ENCODE measurements around the gene CCNB2. TPM values are rescaled to one million over a fixed set of nuclear protein-coding genes. Genes with fewer than 3 reads are reported as not detected.
"Not testable (repeated sequence)": the region's sequence is repeated elsewhere in the genome, so short reads cannot be mapped to it uniquely, and the experiment has no call there.

CCNB2 gene
- 70.5 and 75.7 TPM in 2 replicates for total RNA-seq

DNA sequence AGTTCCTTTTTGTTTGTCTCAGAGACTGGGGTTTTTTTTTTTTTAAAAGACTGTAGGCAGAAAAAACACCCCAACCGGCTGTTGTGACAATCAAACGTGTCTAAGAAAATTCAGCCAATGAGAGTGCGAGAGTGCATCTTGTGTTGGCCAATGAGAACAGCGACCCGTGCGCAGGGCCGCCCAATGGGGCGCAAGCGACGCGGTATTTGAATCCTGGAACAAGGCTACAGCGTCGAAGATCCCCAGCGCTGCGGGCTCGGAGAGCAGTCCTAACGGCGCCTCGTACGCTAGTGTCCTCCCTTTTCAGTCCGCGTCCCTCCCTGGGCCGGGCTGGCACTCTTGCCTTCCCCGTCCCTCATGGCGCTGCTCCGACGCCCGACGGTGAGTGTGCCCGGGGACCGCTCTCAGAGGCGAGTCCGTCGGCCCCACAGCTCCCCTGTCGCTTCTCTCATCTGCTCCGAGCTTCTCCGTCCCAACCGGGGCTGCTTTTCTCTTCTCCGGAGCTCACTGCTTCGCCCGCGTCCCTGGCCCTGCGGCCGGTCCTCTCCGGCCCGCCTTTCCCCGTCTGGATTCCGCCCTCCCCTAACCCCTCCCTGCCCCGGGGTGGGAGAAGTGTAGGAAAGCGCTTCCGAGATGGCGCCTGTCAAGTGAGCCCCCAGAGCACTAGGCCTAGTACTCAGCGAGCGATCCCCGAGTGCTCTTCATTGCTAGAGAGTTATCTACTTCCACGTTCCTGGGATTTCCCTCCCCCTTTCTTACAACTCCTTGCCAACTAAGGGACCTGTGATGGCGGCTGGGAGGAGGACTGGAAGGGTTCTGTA is at the start of gene CCNB2:
Gene CCNB2 (plus strand): TSS at position 235 of the 821 bp plus-strand sequence. CDS start 123 bp downstream, at position 358.
- intact Hi-C loops (cut with micrococcal nuclease), result loop anchor here (1.0 kb wide), 2 partner anchors 118 to 171 kb away; partner anchors contain the start of gene RNF111

DNA sequence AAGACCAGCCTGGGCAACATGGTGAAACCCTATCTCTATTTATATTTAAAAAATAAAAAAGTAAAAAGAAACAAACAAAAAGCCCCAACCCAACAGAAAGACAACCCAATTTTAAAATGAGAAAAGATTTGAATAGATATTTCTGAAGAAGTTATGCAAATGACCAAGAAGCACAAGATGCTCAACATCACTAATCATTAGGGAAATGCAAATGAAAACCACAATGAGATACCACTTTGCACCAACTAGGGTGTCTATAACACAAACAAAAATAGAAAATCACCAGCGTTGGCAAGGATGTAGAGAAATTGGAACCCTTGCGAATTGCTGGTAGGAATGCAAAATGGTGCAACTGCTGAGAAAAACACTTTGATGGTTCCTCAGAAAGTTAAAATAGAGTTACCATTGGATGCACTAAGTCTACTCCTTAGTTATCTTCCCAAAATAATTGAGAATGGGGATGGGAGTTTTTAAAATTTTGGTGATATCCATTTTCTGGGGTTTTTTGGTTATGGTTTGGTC is 45.8 kb upstream of the CCNB2 start:
- intact Hi-C loops (cut with micrococcal nuclease), result no loop called here

DNA sequence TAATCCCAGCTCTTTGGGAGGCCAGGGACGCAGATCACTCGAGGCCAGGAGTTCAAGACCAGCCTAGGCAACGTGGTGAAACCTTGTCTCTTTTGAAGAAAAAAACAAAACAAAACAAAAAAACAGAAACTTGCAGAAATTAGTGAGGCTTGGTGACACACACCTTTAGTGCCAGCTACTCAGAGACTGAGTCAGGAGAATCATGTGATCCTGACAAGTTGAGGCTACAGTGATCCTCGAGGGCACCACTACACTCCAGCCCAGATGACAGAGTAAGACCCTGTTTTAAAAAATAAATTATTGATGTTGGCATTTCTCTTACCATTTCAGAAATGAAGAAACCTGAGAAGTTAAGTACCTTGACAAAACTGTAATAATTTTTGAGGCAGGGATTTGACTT is 44.6 kb upstream of the CCNB2 start:
- intact Hi-C loops (cut with micrococcal nuclease), result no loop called here

DNA sequence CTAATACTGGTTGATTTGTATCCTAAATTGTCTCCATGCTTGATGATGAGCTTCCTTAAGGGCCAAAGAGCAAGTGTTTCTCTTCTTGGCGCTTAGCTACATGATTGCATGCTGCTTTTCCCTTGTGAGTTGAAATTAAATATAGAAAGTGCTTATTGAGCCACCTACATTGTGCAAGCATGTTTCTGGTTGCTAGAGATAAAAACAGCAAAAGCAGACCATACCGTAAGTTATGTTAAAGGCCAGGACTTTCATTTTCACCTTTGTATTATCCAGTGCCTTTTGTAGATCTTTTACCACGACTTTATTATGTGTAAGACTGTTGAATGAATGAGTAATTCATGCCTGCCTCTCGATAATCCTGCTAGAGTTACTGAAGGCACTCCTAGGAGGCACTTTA is 41.9 kb upstream of the CCNB2 start:
- intact Hi-C loops (cut with micrococcal nuclease), result no loop called here

DNA sequence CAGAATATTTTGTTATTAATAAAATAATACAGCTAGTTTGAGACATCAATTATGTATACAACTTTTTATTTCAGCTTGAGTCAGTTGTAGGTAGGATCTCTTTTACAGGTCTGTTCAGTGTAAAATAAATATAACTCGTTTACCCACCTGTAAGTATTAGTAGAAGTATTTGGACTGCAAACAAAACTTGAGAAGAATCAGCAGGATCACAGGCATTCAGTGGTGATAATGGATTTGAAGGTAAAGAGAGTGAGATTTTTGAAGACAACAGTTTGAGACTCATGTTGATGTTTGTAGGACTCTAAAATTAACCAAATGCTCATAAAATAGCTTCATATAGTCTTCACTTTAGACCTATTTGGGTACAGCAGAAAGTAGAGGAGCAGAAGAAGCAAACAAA is 35.5 kb upstream of the CCNB2 start:
- intact Hi-C loops (cut with micrococcal nuclease), result no loop called here

DNA sequence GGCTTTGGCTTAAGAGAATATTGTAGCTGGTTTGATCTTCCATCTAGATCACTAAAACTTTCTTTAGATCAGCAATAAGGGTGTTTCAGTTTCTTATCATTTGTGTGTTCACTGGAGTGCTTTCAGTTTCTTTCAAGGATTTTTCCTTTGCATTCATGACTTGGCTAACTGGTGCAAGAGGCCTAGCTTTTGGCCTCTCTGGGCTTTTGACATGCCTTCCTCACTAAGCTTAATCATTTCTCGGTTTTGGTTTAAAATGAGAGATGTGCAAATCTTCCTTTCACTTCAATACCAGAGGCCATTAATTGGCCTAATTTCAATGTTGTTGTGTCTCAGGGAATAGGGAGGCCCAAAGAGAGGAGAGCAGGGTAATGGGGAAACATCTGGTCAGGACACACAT is 30.3 kb upstream of the CCNB2 start:
- intact Hi-C loops (cut with micrococcal nuclease), result no loop called here

DNA sequence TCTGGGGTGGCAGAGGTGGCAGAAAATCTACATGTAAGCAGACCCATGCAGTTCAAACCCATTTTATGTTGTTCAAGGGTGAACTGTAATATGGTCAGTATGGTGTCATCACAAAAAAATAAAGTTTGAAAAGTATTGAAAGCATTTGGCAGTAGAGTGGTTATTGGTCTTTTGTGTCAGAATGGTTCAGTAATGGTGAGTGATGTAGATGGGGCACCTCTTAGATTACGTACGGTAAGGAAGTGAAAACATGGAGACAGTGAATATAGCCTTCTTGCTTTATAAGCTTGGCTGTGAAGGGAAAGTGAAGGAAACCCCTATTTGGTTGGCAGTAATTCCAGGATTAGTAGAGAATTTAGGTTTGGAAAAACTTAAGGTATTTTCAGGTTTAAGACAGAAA is 17.2 kb upstream of the CCNB2 start:
- intact Hi-C loops (cut with micrococcal nuclease), result no loop called here

DNA sequence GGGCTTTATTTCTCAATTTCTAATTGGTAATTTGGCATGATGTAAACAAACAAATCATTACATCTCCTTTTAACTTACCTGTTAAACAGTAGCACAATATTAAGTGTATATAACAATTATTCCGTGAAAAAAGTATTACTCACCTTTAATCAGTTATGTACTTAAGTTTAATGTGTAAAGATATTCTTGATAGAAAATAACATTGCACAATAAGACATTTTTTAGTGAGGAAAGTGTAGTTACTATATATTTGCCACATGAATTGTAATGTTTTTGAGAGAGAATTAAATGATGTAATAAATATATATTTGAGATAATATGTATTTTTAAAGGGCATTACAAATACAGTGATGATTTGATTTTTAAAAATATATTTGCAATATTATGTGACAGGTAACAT is 10.9 kb upstream of the CCNB2 start:
- intact Hi-C loops (cut with micrococcal nuclease), result no loop called here

DNA sequence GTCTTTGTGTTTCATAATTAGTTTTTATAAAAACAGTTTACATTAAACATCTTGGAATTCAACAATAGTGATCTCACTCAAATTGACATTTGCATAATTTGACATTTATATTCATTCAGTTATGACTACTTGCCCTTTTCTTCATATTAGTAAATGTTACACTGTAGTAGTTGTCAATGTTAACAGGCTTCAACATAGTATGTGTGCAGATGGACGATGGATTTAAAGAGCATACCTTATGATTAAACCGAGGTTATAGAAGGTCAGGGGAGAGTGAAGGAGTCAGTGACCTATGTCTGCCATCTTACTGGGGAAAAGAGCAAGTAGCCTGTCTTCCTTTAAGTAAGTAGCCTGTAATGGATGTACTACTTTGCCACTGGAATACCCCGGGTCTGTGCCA is 8.5 kb upstream of the CCNB2 start:
- intact Hi-C loops (cut with micrococcal nuclease), result no loop called here

DNA sequence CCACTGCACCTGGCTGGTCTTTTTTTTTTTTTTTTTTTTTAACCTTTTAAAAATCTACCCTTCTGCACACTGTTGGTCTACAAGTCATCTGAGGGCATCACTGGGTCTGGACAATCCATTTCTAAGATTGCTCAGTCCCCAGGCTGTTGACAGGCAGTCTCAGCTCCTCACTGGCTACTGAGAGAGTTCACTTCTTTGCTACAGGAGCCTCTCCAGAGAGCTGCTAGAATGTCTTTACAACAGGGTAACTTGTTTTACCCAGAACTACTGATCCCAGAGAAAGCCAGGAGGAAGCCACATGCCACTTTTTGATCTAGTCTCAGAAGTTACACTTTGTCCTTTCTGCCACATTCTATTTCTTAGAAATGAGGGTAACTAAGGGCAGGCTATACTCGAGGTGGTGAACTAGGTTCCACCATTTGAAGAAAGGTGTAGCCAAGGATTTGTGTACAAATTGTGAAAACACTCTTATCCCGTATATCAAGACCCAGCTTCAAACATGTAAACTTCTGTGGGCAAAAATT is 5.7 kb upstream of the CCNB2 start:
- intact Hi-C loops (cut with micrococcal nuclease), result no loop called here

DNA sequence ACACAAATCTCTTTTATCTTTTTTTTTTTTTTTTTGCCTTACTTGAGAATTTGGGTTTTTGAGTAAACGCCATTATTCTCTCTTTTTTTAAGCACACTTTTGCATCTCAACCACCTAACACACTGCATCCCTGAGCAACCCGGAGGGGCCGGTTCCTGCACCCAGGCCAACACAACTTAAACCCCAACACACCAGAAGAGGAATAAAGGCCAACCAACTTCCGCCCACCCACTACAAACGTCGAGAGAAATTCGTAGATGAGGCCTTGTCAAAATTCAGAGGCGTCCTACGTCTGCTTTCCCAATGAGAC is 389 bp upstream of the CCNB2 start:
- intact Hi-C loops (cut with micrococcal nuclease), result no loop called here

DNA sequence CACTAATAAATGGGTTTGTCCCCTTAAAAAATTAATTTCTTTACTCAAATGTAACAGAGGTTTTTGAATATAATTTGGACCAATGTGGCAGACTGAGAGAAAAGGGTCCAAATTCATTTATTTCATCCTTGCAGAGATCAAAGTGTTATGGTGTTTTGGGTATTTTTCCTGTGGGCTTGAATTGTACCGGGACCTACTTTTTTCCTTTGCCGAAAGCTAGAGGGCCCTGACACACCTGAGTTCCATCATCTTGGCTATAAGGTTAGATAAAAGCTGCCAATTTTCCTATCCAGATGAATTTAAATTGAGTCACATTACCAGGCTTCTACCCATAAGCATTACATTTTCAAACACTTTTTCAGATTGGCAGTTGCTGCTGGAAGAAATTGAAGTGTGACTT is 908 bp downstream of the CCNB2 start:
- intact Hi-C loops (cut with micrococcal nuclease), result loop anchor here (1.0 kb wide), 2 partner anchors 119 to 172 kb away; partner anchors contain the start of gene RNF111

DNA sequence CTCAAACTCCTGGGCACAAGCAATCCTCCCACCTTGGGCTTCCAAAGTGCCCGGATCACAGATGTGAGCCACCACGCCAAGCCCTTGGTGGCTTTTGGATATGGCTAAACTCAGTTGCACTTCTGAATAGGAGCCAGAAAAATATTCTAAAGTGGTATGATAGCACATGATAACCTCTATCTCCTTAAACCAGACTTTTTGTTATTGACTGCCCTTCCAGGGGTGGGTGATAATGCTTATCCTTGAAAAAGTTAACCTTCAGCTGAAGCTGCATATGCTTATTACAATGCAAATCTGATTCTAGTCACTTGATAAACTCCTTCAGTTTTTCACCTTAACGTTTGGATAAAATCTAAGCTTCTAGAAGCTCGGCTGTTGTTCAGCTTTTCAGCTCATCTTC is 6.3 kb downstream of the CCNB2 start:
- intact Hi-C loops (cut with micrococcal nuclease), result no loop called here

DNA sequence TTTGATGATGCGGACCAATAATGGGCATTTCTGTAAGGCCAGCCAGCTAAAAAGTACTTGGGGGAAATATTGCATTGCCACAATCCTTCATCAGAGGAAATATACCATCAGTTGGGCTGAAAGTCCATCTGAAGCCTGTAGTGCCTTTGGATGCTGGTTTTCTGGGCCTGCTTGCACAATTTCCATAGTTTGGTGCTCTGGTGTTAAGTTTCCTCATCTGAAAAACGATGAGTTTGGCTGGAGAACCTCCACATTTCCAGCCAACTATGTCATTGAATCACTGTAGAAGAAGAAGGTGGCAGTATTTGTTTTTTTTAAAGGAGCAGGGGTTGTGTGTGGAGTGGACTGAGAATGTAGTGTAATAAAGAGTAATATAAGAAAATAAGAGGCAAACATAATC is 10.1 kb downstream of the CCNB2 start:
- intact Hi-C loops (cut with micrococcal nuclease), result no loop called here

DNA sequence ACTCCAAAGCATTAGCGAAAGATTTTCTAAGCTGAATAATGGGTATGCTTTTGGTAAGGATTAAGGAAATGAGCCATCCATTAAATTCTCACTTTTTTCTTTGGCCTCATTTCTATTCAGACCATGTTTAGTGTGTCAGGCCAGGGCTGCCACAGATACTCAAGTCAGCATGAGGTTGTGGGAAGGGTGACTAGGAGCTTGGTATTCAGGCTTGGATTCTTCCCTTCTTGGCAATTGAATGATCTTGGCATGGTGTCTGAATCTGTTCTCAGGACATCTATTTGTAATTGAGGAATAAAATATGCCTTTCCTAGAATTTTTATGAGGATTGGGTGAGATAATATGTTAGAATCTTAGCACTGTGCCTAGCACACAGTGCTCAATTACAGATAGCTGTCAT is 11.2 kb downstream of the CCNB2 start:
- intact Hi-C loops (cut with micrococcal nuclease), result no loop called here

DNA sequence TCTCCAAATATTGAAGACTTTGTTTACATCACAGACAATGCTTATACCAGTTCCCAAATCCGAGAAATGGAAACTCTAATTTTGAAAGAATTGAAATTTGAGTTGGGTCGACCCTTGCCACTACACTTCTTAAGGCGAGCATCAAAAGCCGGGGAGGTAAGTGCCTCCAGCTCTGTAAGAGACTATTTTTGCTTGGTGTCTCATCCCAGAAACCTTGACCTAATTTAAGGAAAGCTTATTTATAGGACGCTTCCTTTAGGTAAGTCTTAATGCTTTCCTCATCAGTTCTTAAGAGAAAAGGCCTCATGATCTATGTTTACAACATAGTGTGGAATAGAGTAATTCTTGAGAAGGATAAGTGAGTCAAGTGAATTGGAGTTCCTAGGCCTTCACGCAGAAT is 11.8 kb downstream of the CCNB2 start:
- intact Hi-C loops (cut with micrococcal nuclease), result no loop called here

DNA sequence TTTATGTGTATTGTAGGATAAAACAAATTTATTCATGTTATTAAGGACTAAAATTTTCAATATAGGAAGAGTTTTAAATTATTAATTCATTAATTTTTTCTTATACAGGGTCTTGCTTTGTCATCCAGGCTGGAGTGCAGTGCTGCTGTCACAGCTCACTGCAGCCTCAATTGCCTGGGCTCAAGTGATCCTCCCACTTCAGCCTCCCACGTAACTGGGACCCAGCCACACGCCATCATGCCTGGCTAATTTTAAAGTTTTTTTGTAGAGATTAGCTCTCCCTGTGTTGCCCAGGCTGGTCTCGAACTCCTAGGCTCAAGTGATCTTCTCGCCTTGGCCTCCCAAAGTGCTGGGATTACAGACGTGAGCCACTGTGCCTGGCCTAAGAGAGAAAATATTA is 14.7 kb downstream of the CCNB2 start:
- intact Hi-C loops (cut with micrococcal nuclease), result no loop called here

DNA sequence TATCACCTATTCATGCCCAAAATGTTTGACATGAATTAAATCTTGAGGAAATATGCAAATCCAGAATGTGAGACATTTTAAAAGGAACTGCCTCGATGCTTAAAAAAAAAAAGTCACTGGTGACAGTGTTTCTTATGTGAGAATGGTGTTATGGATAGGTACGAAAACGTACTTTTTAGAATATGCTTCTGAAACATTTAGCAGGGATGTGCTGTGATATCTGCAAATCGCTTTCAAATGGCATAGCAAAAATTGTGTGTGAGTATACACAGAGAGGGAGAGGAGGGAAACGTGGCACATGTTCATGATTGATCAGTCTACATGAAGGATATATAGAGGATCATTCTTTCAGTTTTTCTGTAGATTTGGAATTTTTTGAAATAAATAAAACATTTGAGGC is 16.0 kb downstream of the CCNB2 start:
- intact Hi-C loops (cut with micrococcal nuclease), result no loop called here

DNA sequence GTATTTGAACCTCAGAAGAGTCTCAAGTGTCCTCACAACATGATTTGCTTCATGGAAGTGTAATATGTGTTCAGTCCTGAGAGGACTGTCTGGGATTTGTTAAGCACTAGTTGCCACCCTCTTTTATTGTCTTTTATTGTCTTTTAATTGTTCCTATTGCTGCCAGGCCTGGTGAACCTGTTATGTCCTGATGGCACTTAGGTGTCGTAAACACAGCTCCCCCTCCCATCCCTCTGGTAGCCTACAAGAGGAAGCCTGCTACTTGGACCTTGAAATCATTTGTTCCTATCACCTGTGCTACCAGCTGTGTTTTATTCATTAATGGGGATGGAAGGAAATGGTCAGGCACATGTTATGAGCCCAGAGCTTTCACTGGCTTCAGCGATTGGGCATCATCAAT is 19.3 kb downstream of the CCNB2 start:
- intact Hi-C loops (cut with micrococcal nuclease), result no loop called here

DNA sequence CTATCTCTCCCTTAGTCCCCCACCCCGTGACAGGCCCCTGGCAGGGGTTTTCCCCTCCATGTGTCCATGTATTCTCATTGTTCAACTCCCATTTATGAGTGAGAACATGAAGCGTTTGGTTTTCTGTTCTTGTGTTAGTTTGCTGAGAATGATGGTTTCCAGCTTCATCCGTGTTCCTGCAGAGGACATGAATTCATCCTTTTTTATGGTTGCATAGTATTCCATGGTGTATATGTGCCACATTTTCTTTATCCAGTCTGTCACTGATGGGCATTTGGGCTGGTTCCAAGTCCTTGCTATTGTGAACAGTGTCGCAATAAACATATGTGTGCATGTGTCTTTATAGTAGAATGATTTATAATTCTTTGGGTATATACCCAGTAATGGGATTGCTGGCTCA is 20.7 kb downstream of the CCNB2 start:
- intact Hi-C loops (cut with micrococcal nuclease), result not testable (repeated sequence)

DNA sequence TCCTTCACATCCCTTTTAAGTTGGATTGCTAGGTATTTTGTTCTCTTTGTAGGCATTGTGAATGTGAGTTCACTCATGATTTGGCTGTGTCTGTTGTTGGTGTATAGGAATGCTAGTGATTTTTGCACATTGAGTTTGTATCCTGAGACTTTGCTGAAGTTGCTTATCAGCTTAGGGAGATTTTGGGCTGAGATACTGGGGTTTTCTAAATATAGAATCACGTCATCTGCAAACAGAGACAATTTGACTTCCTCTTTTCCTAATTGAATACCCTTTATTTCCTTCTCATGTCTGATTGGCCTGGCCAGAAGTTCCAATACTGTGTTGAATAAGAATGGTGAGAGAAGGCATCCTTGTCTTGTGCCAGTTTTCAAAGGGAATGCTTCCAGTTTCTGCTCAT is 22.3 kb downstream of the CCNB2 start:
- intact Hi-C loops (cut with micrococcal nuclease), result not testable (repeated sequence)

DNA sequence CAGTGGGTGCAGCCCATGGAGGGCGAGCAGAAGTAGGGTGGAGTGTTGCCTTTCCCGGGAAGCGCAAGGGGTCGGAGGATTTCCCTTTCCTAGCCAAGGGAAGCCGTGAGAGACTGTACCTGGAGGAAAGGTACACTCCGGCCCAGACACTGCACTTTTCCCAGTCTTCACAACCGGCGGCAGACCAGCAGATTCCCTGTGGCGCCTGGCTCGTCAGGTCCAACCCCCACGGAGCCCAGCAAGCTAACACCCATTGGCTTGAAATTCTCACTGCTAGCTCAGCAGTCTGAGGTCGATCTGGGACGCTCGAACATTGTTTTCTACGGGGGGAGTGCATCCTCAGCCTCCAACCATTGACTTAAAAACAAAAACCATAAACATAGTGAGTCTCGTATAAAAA is 26.5 kb downstream of the CCNB2 start:
- intact Hi-C loops (cut with micrococcal nuclease), result no loop called here

DNA sequence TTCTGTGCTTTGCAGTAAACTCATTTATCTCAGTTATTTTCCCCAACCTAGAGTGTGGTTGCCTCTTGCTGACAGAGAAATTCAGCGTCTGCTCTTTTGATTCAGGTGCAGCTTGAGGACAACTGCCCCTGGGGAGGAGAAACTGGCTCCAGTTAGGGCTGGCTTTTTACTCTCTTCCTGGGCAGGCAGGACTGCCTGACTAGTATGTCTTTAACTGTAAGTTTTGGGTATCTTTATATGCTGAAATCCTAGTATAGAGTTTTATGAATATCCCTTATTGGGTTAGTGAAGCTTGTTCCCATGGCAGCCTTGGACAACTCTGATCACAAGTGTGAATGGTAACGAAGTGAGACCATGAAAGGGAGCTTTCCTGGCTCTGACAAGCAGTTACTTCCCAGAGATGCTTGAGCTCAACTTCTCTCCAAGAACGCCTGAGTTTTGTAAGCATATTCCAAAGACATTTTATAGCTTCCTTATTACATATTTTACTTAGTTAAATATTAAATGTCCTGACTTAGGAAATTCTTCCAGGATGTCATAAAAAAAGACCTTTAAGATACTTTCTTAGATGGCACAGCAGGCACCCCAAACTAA is 27.1 kb downstream of the CCNB2 start:
- intact Hi-C loops (cut with micrococcal nuclease), result no loop called here
